HG03025 (cell line): ENCODE measurements around the gene CTCFL.
"Not testable (repeated sequence)": the region's sequence is repeated elsewhere in the genome, so short reads cannot be mapped to it uniquely, and the experiment has no call there.

ENCODE experiments used
- ATAC-seq: cut with Tn5 transposase; IDR thresholded peaks from one replicate; pipeline ENCODE4 v1.9.1; 2021; ENCODE audit warnings: mild to moderate bottlenecking, moderate library complexity; ENCODE audit not compliant: unreplicated experiment, low FRiP score

Gene CTCFL

GRCh38 chr20:57511709-57512108 is 13.2 kb downstream of the CTCFL start:
- not testable (repeated sequence) for ATAC-seq

- no peak for ATAC-seq
Observed at GRCh38 chr20:57509665-57510237, 15.2 kb downstream of the CTCFL start.

GRCh38 chr20:57508831-57509230 is 16.1 kb downstream of the CTCFL start:
- ATAC-seq, result no peak

- ATAC-seq, result no peak
Observed at GRCh38 chr20:57508381-57508780, 16.6 kb downstream of the CTCFL start.

- ATAC-seq, result no peak
Observed at GRCh38 chr20:57507477-57507876, 17.5 kb downstream of the CTCFL start.

GRCh38 chr20:57505979-57506378 is 19.0 kb downstream of the CTCFL start:
- no peak for ATAC-seq

- no peak for ATAC-seq
Observed at GRCh38 chr20:57504411-57504810, 20.5 kb downstream of the CTCFL start.

GRCh38 chr20:57503035-57503658 is 21.8 kb downstream of the CTCFL start:
- ATAC-seq, result no peak

- ATAC-seq, result no peak
Observed at GRCh38 chr20:57502336-57502700, 22.6 kb downstream of the CTCFL start.

- no peak for ATAC-seq
Observed at GRCh38 chr20:57501461-57502335, 23.2 kb downstream of the CTCFL start.

GRCh38 chr20:57500962-57501361 is 24.0 kb downstream of the CTCFL start:
- no peak for ATAC-seq

GRCh38 chr20:57500235-57500634 is 24.7 kb downstream of the CTCFL start:
- ATAC-seq, result no peak

GRCh38 chr20:57499676-57500075 is 25.3 kb downstream of the CTCFL start:
- ATAC-seq, result no peak

- no peak for ATAC-seq
Observed at GRCh38 chr20:57498425-57499400, 26.2 kb downstream of the CTCFL start.

- no peak for ATAC-seq
Observed at GRCh38 chr20:57496592-57496991, 28.3 kb downstream of the CTCFL start.

- ATAC-seq, result no peak
Observed at GRCh38 chr20:57495978-57496377, 29.0 kb downstream of the CTCFL start.

- ATAC-seq, result no peak
Observed at GRCh38 chr20:57493091-57493615, 31.8 kb downstream of the CTCFL start.

- ATAC-seq, result no peak
Observed at GRCh38 chr20:57491373-57491772, 33.6 kb downstream of the CTCFL start.

GRCh38 chr20:57488277-57488676 is 36.7 kb downstream of the CTCFL start:
- ATAC-seq, result not testable (repeated sequence)

GRCh38 chr20:57485770-57486169 is 39.2 kb downstream of the CTCFL start:
- ATAC-seq, result no peak
